ENCODE results near the gene MTHFD2.
"Not testable (repeated sequence)": the region's sequence is repeated elsewhere in the genome, so short reads cannot be mapped to it uniquely, and the experiment has no call there.

Gene MTHFD2

GRCh38 chr2:74198023-74198460 lies 373 bp upstream of the MTHFD2 start:
- no peak for DNase-seq

- no peak for DNase-seq
Observed at GRCh38 chr2:74199275-74199701, 873 bp downstream of the MTHFD2 start.

GRCh38 chr2:74199871-74200305 lies 1.5 kb downstream of the MTHFD2 start:
- DNase-seq, result peak in 1 of 5 donors; percentile 33

DNA sequence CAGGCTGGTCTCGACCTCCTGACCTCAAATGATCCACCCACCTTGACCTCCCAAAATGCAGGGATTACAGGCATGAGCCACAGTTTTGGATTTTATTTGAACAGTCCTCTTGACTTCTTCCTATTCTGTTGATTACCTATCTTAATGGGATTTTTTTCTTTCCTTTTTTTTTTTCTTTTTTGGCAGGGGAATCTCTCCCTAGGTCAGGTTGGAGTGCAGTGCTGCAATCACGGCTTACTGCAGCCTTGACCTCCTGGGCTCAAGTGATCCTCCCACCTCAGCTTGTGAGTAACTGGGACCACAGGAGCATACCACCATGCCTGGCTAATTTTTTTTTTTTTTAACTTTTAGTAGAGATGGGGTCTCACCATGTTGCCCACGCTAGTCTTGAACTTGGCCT lies 2.8 kb downstream of the MTHFD2 start:
- DNase-seq, result no peak

GRCh38 chr2:74201596-74201995 lies 3.2 kb downstream of the MTHFD2 start:
- DNase-seq, result no peak

GRCh38 chr2:74204436-74204835 lies 6.0 kb downstream of the MTHFD2 start:
- no peak for DNase-seq

- no peak for DNase-seq
Observed at GRCh38 chr2:74205113-74205512, 6.7 kb downstream of the MTHFD2 start.

GRCh38 chr2:74205596-74205995 lies 7.2 kb downstream of the MTHFD2 start:
- DNase-seq, result peak in 1 of 5 donors; percentile 59

- peak in 1 of 5 donors; percentile 90 for DNase-seq
Observed at GRCh38 chr2:74206180-74206688, 7.8 kb downstream of the MTHFD2 start.

GRCh38 chr2:74212702-74213410 lies 14.4 kb downstream of the MTHFD2 start:
- no peak for DNase-seq

- DNase-seq, result not testable (repeated sequence)
Observed at GRCh38 chr2:74215771-74216170, 17.4 kb downstream of the MTHFD2 start.

DNA sequence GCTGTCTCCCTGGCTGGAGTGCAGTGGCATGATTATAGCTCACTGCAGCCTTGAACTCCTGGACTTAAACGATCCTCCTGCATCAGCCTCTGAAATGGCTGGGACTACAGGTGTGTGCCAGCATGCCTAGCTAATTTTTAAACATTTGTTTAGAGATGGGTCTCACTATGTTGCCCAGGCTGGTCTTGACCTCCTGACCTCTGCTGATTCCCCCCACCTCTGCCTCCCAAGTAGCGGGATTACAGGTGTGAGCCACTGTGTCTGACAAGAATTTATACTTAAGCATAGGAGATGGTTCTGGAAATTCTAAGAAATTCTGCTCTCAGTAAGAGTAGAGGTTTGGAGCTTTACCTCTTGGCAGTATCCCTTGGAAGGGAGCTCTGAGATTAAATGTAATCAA lies 18.2 kb downstream of the MTHFD2 start:
- no peak for DNase-seq

DNA sequence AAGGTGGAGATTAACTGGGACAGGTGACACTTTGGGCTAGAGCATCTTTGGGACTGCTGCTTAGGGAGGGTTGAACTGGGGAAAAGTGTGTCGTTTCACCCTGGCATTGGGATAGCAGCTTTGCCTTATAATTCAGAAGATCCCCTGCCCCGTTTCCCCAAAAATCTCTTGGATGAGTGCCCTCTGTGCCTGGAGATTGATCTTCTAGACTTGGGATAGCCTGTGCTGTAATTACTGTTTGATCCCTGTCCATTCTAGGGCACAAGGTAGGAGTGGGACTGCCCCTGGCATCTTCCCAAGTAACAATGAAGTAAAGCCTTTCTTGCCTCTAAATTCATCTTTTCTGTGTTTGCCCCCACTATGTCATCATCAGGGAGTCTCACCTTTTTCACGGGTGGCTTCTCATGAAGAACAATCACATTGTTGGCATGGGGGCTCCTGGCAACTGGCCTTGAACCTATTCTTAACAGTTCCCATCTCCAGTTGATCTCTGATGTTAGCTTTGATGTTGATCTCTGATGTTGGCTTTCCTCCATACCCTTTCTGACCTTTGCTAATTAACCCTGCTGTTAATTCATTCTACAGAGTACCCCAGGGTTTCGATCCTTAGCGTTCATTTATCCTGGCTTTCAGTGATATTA lies 21.6 kb downstream of the MTHFD2 start:
- no peak for DNase-seq

DNA sequence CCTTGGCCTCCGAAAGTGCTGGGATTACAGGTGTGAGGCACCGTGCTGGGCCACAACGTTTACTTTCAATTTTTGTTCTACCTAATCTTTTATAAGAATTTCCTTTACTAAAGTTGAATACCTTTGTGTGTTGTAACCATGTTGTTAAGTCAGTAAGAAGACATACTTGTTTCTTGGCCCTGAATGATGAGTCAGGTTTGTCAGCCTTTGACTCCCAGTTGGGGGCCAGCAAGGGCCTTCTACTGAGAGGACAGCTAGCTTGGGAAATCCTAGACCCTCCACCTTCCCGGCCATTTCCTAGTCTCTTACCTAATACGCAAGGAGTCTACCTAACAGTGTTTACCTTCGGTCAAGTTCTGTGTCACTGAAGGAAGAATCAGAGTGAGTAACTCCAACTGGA lies 22.7 kb downstream of the MTHFD2 start:
- DNase-seq, result no peak

GRCh38 chr2:74221604-74222299 lies 23.3 kb downstream of the MTHFD2 start:
- no peak for DNase-seq

DNA sequence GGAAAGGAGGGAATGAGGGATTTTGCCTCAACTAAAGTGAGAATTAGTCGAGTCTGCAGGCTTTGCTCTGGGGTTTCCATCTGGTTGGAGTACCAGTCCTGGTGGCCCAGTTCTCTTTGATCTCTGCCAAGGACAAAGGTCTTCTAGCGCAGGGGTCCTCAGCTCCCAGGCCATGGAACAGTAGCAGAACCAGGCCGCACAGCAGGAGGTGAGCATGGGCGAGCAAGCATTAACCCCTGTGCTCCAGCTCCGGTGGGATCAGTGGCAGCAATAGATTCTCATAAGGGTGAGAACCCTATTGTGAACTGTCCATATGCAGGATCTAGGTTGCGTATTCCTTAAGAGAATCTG lies 23.9 kb downstream of the MTHFD2 start:
- no peak for DNase-seq

- DNase-seq, result no peak
Observed at GRCh38 chr2:74223941-74224770, 25.7 kb downstream of the MTHFD2 start.

DNA sequence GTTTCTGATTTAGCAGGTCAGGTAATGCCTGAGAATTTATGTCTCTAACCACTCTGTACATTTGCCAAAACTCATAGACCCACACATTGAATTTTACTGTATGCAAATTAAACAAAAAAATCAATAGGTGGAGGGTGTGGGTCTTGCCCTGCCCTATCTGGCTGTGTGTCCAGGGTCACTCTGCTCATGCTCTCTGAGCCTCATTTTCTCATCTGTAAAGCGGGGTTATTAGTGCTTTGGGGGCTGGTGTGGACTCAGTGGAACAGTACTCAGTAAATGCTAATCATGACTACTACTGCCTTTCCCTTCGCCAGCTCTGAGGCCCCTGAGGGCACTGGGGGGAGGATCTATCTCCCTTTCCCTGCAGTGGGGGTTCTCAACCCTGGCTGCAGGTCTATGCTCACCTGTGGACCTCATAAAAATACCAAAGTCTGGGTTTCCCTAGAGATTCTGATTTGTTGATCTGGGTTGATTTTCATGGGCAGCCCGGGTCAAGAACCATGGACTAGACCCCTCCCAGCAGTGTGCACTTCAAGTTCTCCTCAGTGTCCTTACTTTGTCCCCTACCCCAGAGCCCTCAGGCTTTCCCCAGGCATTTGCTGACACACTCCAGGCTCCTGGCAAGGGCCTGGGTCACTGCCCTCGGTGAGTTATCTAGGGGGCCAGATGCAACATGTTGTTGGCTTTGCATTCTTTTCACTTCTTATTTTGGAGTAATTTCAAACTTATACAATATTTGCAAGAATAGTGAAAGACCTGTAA lies 27.5 kb downstream of the MTHFD2 start:
- no peak for DNase-seq

GRCh38 chr2:74226648-74227213 lies 28.3 kb downstream of the MTHFD2 start:
- DNase-seq, result no peak

GRCh38 chr2:74227646-74228045 lies 29.2 kb downstream of the MTHFD2 start:
- no peak for DNase-seq

GRCh38 chr2:74228772-74229171 lies 30.4 kb downstream of the MTHFD2 start:
- DNase-seq, result no peak

DNA sequence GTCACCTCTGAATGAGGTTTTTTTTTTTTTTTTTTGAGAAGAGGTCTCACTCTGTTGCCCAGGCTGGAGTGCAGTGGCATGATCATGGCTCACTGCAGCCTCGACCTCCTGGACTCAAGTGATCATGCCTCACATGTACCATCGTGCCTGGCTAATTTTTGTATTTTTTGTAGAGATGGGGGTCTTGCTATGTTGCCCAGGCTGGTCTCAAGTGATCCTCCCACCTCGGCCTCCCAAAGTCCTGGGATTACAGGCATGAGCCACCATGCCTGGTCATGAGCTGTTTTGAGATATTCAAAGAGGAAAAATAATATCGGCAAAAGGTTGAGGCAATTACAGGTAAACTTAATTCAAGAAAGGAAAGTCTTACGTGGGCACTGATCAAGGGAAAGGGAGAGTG lies 31.4 kb downstream of the MTHFD2 start:
- DNase-seq, result not testable (repeated sequence)
